Cardiac muscle cell (in vitro differentiated cells and primary cell): Measurements from ENCODE around the gene WDR86. TPM values are rescaled to one million over a fixed set of nuclear protein-coding genes. Genes with fewer than 3 reads are reported as not detected.

Experiments used
- DNase-seq, 2 donors: peaks; one replicate each; pipeline versions ENCODE4 v3.0.0 to v3.0.0-alpha.2; 2010 to 2017; ENCODE audit warnings: low read depth in 1 of 2, low spot score in 1 of 2
- H3K27ac ChIP-seq: fragments of 200-600 bp; sonication (generic); 2 replicates; pipeline ENCODE4 v1.5.1; 2016
- H3K27me3 ChIP-seq: fragments of 200-600 bp; sonication (generic); 2 replicates; pipeline ENCODE4 v1.6.0; 2016; ENCODE audit warnings: control low read depth
- H3K36me3 ChIP-seq: fragments of 200-600 bp; sonication (generic); 2 replicates; pipeline ENCODE4 v1.5.1; 2016; ENCODE audit warnings: control low read depth
- H3K4me1 ChIP-seq: fragments of 200-600 bp; sonication (generic); 2 replicates; pipeline ENCODE4 v1.8.1; 2017; ENCODE audit warnings: low read depth, mild to moderate bottlenecking, mixed run types
- H3K4me3 ChIP-seq: fragments of 200-600 bp; sonication (generic); 2 replicates; pipeline ENCODE4 v1.5.1; 2016; ENCODE audit warnings: mild to moderate bottlenecking
- H3K9me3 ChIP-seq: fragments of 200-600 bp; sonication (generic); 2 replicates; pipeline ENCODE4 v1.5.1; 2017; ENCODE audit warnings: low read depth, mild to moderate bottlenecking, control low read depth
- polyA plus RNA-seq: library from polyadenylated mRNA; unstranded; fragments of >200 nt; fragmentation: Nextera tagmentation; extraction: Ambion mirVana; gene quantifications from 2 replicates; pipeline ENCODE4 v1.2.1, GENCODE V29; 2016
- total RNA-seq: library from RNA; depleted of rRNA; stranded (reverse); fragments of >200 nt; gene quantifications from 2 replicates; pipeline ENCODE4 v1.2.3, GENCODE V29; 2016
- TF ChIP-seq, protein P1 (sequence below): IDR thresholded peaks from 2 replicates; pipeline ENCODE4 v1.5.1; 2012; ENCODE audit warnings: low read depth, mild to moderate bottlenecking, low read length

The WDR86 gene
- total and polyA plus RNA-seq, 2 experiments from 2014 or later = 58.8 to 130 TPM

DNA sequence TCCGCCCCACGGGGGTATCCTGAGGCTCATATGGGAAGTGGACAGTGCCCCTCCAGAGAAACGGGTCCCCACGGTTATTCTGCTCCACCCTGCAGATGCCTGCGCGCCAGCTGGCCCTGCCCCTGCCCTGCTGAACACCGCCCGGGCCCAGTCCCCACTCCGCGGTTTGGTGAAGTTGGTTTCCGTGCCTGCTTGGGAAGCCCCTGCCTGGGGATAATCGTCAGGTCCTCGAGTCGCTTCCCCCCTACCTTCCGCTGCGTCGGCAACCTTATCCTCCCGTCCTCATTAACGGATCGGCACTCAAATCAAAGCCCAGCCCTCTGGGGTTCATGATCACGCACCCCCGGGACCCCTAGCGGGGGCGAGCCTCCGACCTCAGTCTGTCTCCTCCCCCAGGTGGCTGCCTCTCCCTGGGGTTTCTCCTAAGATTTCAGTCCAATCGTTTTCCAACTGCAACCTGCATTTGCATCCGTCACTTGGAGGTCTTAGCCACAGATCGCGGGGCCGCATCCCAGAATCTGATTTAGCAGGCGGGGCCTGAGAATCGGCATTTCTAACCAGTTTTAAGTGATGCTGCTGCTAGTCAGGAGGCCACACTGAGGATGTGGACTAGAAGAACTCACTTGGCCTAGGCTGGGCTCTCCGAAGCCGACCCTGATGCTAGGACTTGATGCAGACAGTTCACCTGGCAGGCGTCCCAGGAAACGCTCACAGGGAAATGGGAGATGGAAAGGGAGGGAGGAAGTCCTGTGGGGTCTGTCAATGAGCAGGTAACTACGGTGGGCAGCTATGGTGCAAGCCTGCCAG lies 27.6 kb downstream of the WDR86 start:
- no peaks in the 10 kb centered on the region for H3K9me3 ChIP-seq
- TF ChIP-seq, protein P1, sequence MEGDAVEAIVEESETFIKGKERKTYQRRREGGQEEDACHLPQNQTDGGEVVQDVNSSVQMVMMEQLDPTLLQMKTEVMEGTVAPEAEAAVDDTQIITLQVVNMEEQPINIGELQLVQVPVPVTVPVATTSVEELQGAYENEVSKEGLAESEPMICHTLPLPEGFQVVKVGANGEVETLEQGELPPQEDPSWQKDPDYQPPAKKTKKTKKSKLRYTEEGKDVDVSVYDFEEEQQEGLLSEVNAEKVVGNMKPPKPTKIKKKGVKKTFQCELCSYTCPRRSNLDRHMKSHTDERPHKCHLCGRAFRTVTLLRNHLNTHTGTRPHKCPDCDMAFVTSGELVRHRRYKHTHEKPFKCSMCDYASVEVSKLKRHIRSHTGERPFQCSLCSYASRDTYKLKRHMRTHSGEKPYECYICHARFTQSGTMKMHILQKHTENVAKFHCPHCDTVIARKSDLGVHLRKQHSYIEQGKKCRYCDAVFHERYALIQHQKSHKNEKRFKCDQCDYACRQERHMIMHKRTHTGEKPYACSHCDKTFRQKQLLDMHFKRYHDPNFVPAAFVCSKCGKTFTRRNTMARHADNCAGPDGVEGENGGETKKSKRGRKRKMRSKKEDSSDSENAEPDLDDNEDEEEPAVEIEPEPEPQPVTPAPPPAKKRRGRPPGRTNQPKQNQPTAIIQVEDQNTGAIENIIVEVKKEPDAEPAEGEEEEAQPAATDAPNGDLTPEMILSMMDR = no peak
- no peaks in the 10 kb centered on the region for H3K36me3 ChIP-seq
- no peaks in the 10 kb centered on the region for H3K4me1 ChIP-seq
- H3K4me3 ChIP-seq = no peak overlapping the region
- H3K27me3 ChIP-seq = peaks cover 7% of the 10 kb centered on the region
- no peak for DNase-seq
- H3K27ac ChIP-seq = no peak overlapping the region

DNA sequence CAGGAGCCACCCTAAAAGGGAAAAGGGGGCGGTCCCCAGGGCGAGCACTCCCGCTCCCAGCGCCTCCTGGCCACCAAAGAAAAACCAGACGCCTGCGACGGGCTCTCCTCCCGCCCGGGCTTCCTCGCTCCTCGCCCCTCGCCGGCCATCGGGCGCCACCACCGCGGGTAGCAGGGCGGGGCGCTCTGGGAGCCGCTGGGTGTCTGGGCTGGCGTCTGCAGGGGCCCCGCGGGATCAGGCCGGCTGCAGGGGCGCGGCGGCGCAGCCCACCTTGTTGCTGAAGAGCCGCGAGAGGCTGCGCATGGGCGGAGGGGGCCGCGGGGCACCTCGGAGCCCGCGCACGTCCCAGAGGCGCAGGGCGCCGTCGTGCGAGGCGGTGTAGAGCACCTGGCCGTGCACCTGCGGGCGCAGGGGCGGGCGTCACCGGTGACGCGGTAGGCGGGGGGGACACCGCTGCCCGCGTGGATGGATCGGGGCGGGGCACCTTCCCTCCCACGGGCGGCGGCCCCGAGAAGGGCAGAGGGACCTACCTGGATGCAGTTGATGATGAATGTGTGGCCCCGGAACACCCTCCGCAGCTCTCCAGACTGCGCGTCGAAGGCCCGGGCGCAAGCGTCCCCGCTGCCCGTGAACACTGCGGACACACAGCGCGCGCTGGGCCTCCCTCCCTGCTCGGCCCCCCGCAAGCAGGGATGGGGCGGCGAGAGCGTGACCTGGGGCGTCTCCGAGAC lies 28.3 kb downstream of the WDR86 start:
- H3K27me3 ChIP-seq = peaks cover 7% of the 10 kb centered on the region
- H3K9me3 ChIP-seq = no peaks in the 10 kb centered on the region
- TF ChIP-seq, protein P1 = no peak
- H3K4me1 ChIP-seq = no peaks in the 10 kb centered on the region
- H3K4me3 ChIP-seq = peak overlapping the region; percentile 12
- peak; percentile 21 to 53 for DNase-seq
- no peaks in the 10 kb centered on the region for H3K36me3 ChIP-seq
- H3K27ac ChIP-seq = no peak overlapping the region

DNA sequence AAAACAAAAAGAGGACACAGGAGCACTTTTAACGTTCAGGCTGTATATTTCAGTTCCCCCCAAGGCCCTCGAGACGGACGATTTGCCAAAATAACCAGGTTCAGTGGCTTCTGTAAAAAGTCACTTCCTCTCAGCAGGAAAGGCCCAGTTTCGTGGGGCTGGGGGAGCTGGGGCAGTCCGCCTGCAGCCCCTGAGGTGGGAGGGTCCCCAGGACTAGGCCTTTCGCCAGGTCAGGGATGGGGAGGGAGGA lies 28.8 kb downstream of the WDR86 start:
- no peak for DNase-seq
- peaks cover 7% of the 10 kb centered on the region for H3K27me3 ChIP-seq
- H3K9me3 ChIP-seq = no peaks in the 10 kb centered on the region
- H3K4me3 ChIP-seq = no peak overlapping the region
- TF ChIP-seq, protein P1 = no peak
- H3K4me1 ChIP-seq = no peaks in the 10 kb centered on the region
- no peaks in the 10 kb centered on the region for H3K36me3 ChIP-seq
- no peak overlapping the region for H3K27ac ChIP-seq

DNA sequence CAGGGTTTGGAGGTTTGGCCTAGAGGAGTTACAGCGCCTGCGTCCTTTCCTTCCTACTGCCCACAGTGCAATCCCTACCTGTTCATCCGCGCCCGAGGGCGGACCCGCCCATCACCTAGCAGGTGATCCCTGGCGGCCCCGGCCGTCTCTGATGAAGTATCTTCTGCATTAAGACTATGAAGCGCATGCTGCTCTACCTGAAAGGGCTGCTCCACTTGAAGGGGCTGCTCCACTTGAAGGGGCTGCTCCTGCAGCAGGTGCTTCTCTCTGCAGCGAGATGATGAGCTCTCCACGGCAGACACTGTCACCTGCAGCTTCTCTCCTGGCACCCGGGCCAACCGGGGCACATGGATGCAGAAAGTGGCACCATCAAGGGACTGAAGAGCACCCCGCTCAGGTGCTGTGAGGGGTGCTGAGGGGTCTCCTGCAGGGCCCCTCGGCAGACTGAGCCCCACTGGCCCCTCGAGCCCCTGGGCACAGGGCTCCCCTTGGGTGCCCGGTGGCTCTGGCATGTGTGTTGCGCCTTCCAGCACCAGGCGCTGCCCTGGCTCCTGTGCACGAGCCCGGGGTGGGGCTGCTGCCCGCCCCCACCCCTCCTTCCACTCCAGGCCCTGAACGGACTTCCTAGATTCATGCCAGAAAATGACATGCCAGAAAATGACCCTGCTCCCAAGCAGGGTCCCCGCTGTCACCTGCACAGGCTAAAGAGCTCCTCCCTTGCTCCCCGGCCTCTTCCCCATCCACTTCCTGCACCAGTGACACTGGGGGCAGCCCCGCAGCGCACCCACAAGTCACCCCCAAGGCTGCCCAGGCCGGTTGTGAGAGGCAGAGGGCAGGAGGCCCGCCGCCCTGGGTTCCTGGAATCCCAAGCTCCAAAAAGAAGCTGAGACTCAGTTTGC lies 29.4 kb downstream of the WDR86 start:
- no peak for DNase-seq
- peaks cover 7% of the 10 kb centered on the region for H3K27me3 ChIP-seq
- TF ChIP-seq, protein P1 = no peak
- H3K27ac ChIP-seq = no peak overlapping the region
- H3K4me1 ChIP-seq = no peaks in the 10 kb centered on the region
- H3K4me3 ChIP-seq = no peak overlapping the region
- no peaks in the 10 kb centered on the region for H3K9me3 ChIP-seq
- peaks cover under 1% of the 10 kb centered on the region for H3K36me3 ChIP-seq

DNA sequence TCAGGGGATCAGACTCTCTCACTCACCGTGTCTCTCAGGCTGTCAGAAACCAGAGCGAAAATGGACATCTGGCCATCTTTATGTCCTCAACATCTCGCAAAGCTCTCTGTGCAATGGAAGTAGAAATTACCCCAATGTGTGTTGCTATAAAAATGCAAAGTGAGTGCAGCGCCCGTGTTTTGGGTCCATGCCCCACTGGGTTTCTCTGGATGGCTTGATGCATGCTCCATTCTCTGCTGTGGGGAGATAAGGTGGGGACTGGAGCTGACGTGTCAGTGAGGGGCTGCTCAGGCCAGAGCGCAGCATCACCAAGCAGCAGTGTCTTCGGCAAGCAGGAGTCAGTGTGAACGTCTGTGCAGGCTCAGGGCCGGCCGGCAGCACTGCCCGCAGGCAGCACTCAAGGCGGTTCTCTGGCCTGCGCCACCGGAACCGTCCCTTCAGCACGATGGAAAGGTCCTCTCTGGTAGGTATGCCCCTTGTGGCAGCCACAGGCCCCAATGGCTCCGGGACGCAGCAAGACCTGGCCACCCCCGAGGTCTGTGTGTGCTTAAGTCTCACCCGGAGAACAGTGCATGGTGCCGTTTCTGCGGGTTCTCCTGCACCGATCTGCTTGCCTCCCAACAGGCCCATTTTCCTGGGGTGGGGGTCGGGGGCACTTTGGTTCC lies 30.2 kb downstream of the WDR86 start:
- H3K27me3 ChIP-seq = peaks cover 7% of the 10 kb centered on the region
- no peak overlapping the region for H3K27ac ChIP-seq
- H3K4me3 ChIP-seq = no peak overlapping the region
- peaks cover 4% of the 10 kb centered on the region for H3K36me3 ChIP-seq
- H3K9me3 ChIP-seq = no peaks in the 10 kb centered on the region
- H3K4me1 ChIP-seq = no peaks in the 10 kb centered on the region
- TF ChIP-seq, protein P1 = no peak
- DNase-seq = no peak
